ENCODE data around the gene MCEMP1.

Gene MCEMP1

GRCh38 chr19:7644550-7644877, 32.4 kb upstream of the MCEMP1 start:
- no peak for TF ChIP-seq CTCF (IDR thresholded peaks at IDR 0.05; ENCODE audit: control insufficient read depth, insufficient read depth, low read depth, low read length, missing control alignments)
- no peak for DNase-seq (ENCODE audit: low read depth)
- no peak overlapping the region for H3K4me3 ChIP-seq (ENCODE audit: control insufficient read depth, low read depth, low read length)

GRCh38 chr19:7645163-7645562, 31.7 kb upstream of the MCEMP1 start:
- TF ChIP-seq CTCF (IDR thresholded peaks at IDR 0.05; ENCODE audit: control insufficient read depth, insufficient read depth, low read depth, low read length, missing control alignments): no peak
- DNase-seq (ENCODE audit: low read depth): no peak
- no peak overlapping the region for H3K4me3 ChIP-seq (ENCODE audit: control insufficient read depth, low read depth, low read length)

- no peak overlapping the region for H3K4me3 ChIP-seq (ENCODE audit: control insufficient read depth, low read depth, low read length)
- DNase-seq (ENCODE audit: low read depth): no peak
- no peak for TF ChIP-seq CTCF (IDR thresholded peaks at IDR 0.05; ENCODE audit: control insufficient read depth, insufficient read depth, low read depth, low read length, missing control alignments)
Observed at GRCh38 chr19:7645656-7646425, 31.0 kb upstream of the MCEMP1 start.

- H3K4me3 ChIP-seq (ENCODE audit: control insufficient read depth, low read depth, low read length): no peak overlapping the region
- no peak for DNase-seq (ENCODE audit: low read depth)
- TF ChIP-seq CTCF (IDR thresholded peaks at IDR 0.05; ENCODE audit: control insufficient read depth, insufficient read depth, low read depth, low read length, missing control alignments): no peak
Observed at GRCh38 chr19:7646426-7646700, 30.5 kb upstream of the MCEMP1 start.

- no peak for TF ChIP-seq CTCF (IDR thresholded peaks at IDR 0.05; ENCODE audit: control insufficient read depth, insufficient read depth, low read depth, low read length, missing control alignments)
- no peak overlapping the region for H3K4me3 ChIP-seq (ENCODE audit: control insufficient read depth, low read depth, low read length)
- no peak for DNase-seq (ENCODE audit: low read depth)
Observed at GRCh38 chr19:7647156-7647555, 29.7 kb upstream of the MCEMP1 start.

GRCh38 chr19:7648265-7649014, 28.4 kb upstream of the MCEMP1 start:
- DNase-seq (ENCODE audit: low read depth): no peak
- TF ChIP-seq CTCF (IDR thresholded peaks at IDR 0.05; ENCODE audit: control insufficient read depth, insufficient read depth, low read depth, low read length, missing control alignments): no peak
- no peak overlapping the region for H3K4me3 ChIP-seq (ENCODE audit: control insufficient read depth, low read depth, low read length)
